NB4 (cell line): ENCODE results near the gene TGFBR3L.

Experiments
- DNase-seq: peaks from one replicate; pipeline ENCODE4 v3.0.0; 2010; ENCODE audit warnings: low read depth
- H3K4me3 ChIP-seq: one replicate; pipeline ENCODE4 v1.5.1; 2011; ENCODE audit warnings: mild to moderate bottlenecking, low read depth, low read length, moderate library complexity
- CTCF ChIP-seq: IDR thresholded peaks from one replicate; pipeline ENCODE4 v1.5.1; 2012; ENCODE audit warnings: low read depth, low read length
- MAX ChIP-seq: IDR thresholded peaks from 2 replicates; pipeline ENCODE4 v1.6.1; 2011; ENCODE audit warnings: low read depth, low read length
- MYC ChIP-seq: IDR thresholded peaks from 2 replicates; pipeline ENCODE4 v1.6.1; 2011; ENCODE audit warnings: low read depth, low read length
- POLR2A ChIP-seq: IDR thresholded peaks from 2 replicates; pipeline ENCODE4 v1.6.1; 2011; ENCODE audit warnings: mild to moderate bottlenecking; ENCODE audit not compliant: insufficient read length; ENCODE audit errors: extremely low read depth

Gene TGFBR3L

GRCh38 chr19:7907122-7907521, 7.5 kb upstream of the TGFBR3L start:
- no peak overlapping the region for H3K4me3 ChIP-seq
- no peak for DNase-seq
- no peak for TF ChIP-seq MYC
- TF ChIP-seq POLR2A, result no peak
- TF ChIP-seq MAX, result no peak
- TF ChIP-seq CTCF, result no peak

DNA sequence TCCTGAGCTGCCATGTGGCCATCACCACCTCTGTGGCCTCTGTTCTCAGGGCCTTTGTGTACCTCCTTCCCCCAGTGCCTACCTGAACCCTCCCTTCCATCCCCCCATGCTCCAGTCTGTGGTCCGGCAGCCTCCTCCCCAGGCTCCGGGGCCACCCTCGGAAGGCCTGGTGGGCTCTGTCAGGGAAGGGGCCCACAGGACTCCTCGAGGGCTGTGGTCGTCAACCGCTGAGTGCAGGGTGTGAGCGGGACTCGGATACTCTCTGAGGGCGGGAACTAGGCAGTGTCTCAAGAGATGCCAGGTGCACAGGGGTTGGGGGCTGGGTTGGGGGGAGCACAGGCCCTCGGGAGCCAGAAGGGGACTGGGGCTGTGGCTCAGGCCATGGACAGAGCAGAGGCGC, 7.1 kb upstream of the TGFBR3L start:
- TF ChIP-seq POLR2A (no peak), CTCF (no peak), MAX (no peak), MYC (no peak)
- H3K4me3 ChIP-seq, result no peak overlapping the region

GRCh38 chr19:7908078-7908699, 6.4 kb upstream of the TGFBR3L start:
- TF ChIP-seq MYC, result no peak
- TF ChIP-seq CTCF, result no peak
- TF ChIP-seq MAX, result no peak
- TF ChIP-seq POLR2A, result no peak
- no peak overlapping the region for H3K4me3 ChIP-seq
- DNase-seq, result no peak

More for the DNA sequence above, 7.1 kb upstream of the TGFBR3L start:
- DNase-seq, result no peak

DNA sequence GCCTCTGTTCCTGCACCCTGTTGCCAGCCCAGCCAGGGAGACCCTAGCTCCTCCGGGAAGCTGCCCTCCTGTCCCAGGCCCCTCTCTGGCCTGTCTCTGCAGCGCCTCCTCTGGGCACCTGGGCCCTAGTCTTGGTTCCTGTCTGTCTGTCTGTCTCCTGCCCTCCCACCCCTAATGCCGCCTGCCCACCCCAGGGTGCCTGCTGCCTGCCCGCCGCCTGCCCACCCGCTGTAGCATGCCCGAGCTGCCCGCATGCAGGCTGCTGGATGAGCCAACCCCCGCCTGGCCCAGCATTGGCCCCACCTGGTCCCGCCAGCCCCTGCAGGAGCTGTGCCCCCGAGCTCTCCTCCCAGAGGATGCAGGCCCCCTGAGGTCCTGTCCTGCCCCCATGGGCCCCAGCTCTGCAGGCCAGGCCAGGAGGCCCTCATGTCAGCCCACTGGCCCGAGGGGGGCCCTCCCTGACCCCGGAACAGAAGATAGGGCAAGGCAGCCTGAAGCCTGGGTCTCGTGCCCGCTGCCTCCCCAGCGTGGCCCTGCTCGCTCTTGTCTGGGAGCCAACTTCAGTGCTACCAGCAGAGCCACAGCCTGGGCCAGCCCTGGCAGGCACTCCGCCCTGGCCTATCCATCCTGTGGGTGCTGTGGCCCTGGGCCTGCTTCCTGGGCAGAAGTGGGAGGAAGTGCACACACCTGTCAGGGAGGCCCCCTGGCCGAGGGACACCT, 5.7 kb upstream of the TGFBR3L start:
- no peak overlapping the region for H3K4me3 ChIP-seq
- no peak for TF ChIP-seq CTCF
- TF ChIP-seq POLR2A, result no peak
- no peak for TF ChIP-seq MAX
- no peak for TF ChIP-seq MYC
- no peak for DNase-seq

DNA sequence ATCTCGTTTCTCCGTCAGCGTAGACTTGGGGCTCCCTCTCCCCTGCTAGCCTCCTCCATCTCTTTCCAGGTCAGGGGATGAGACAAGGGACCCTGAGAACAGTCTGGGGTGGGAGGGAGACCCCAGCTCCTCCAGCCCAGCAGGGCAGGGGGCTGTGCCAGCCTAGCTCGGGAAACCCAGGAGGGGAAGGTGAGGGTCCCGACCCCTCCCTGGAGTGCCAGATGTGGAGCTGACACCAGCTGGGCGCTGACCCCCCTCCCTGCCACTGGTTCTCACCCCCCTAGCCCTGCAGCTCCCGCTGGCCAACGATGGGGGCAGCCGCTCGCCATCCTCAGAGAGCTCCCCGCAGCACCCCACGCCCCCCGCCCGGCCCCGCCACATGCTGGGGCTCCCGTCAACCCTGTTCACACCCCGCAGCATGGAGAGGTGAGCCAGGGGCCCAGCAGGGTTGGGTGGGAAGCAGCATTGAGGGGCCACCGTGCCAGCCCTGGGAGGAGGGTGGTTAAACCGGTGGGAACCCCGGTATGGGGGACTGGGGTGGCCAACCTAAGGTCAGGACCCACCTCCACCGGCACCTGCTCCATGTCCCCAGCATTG, 5.1 kb upstream of the TGFBR3L start:
- H3K4me3 ChIP-seq, result no peak overlapping the region
- no peak for DNase-seq
- TF ChIP-seq CTCF (no peak), MYC (no peak), MAX (no peak), POLR2A (no peak)
